H1 (cell line): Measurements from ENCODE around the gene TIMP3. TPM values are rescaled to one million over a fixed set of nuclear protein-coding genes. Genes with fewer than 3 reads are reported as not detected.

Source experiments
- CHD7 ChIP-seq: fragments of 300-600 bp; sonication (generic); IDR thresholded peaks from 2 replicates; pipeline ENCODE4 v1.7.1; 2012; ENCODE audit warnings: low read length, moderate library complexity, mild to moderate bottlenecking, inconsistent platforms; ENCODE audit not compliant: insufficient replicate concordance
- CREB1 ChIP-seq: IDR thresholded peaks from 2 replicates; pipeline ENCODE4 v1.6.1; 2012; ENCODE audit warnings: inconsistent platforms
- CTCF ChIP-seq, 3 experiments: IDR thresholded peaks; 1 replicate in 2 of 3; 2 replicates in 1 of 3; pipeline versions ENCODE4 v1.5.1 to v1.6.1; 2011; ENCODE audit warnings: low read length in 3 of 3, mild to moderate bottlenecking in 3 of 3, inconsistent platforms in 2 of 3, low read depth in 1 of 3, moderate library complexity in 1 of 3; ENCODE audit not compliant: insufficient read depth in 1 of 3; ENCODE audit errors: control extremely low read depth in 1 of 3
- GABPA ChIP-seq: IDR thresholded peaks from 2 replicates; pipeline ENCODE4 v1.6.1; 2011; ENCODE audit warnings: mild to moderate bottlenecking, low read length, moderate library complexity, borderline replicate concordance; ENCODE audit not compliant: insufficient read depth
- NRF1 ChIP-seq: IDR thresholded peaks from 2 replicates; pipeline ENCODE4 v1.6.1; 2011; ENCODE audit warnings: mild to moderate bottlenecking, low read depth, low read length, improper control_type of control experiment
- PHF8 ChIP-seq: fragments of 200-600 bp; sonication (generic); conservative IDR thresholded peaks from 2 replicates; pipeline ENCODE4 v1.7.1; 2012; ENCODE audit warnings: low read depth, mild to moderate bottlenecking, inconsistent platforms, low read length, moderate library complexity
- SIX5 ChIP-seq: IDR thresholded peaks from 2 replicates; pipeline ENCODE4 v1.6.1; 2011; ENCODE audit warnings: mild to moderate bottlenecking, low read depth, low read length
- SP1 ChIP-seq: IDR thresholded peaks from 2 replicates; pipeline ENCODE4 v1.6.1; 2011; ENCODE audit warnings: low read depth, low read length
- SRF ChIP-seq: IDR thresholded peaks from 2 replicates; pipeline ENCODE4 v1.6.1; 2011; ENCODE audit warnings: mild to moderate bottlenecking, low read depth, low read length, moderate library complexity
- TCF12 ChIP-seq: IDR thresholded peaks from 2 replicates; pipeline ENCODE4 v1.6.1; 2011; ENCODE audit warnings: low read depth, mild to moderate bottlenecking, low read length
- polyA plus RNA-seq, 7 experiments: library from polyadenylated mRNA; depleted of rRNA in 3 of 7; stranded (reverse) in 5 of 7; unstranded in 2 of 7; fragments of >200 nt in 5 of 7; fragments of 200-250 nt in 2 of 7; gene quantifications; 1 replicate in 5 of 7; 2 replicates in 1 of 7; 4 replicates in 1 of 7; pipeline versions ENCODE4 v1.2.1 to v1.2.3, GENCODE V29; 2011 to 2013; ENCODE audit warnings: missing spikeins in 2 of 7, mixed read lengths in 2 of 7
- total RNA-seq: library from RNA; stranded (reverse); fragmentation: NEBNext Ultra II Directional; extraction: Animal tissue kit (Norgen Biotek cat#: 25700); gene quantifications from 2 replicates; pipeline ENCODE4 v1.2.1, GENCODE V29; 2021

TIMP3 gene
- total and polyA plus RNA-seq, 2 of the 8 experiments (the other 6 are each of a cell fraction or from before 2014, with no cell fraction given) = 1.3 to 4.7 TPM

- TF ChIP-seq CHD7 = no peak
- no peak for TF ChIP-seq GABPA
- TF ChIP-seq PHF8 = no peak
- TF ChIP-seq CTCF (IDR thresholded peaks at IDR 0.05; ENCODE audit: control extremely low read depth in 1 of 3, insufficient read depth in 1 of 3, low read depth in 1 of 3, low read length in 3 of 3) = no peak
- TF ChIP-seq TCF12 = no peak
- TF ChIP-seq SIX5 = no peak
- TF ChIP-seq CREB1 = no peak
- no peak for TF ChIP-seq SP1
- TF ChIP-seq NRF1 = no peak
- TF ChIP-seq SRF = no peak
Measured at GRCh38 chr22:32799496-32799895, 2.0 kb upstream of the TIMP3 start (continued).
